Loucy (cell line): Measurements from ENCODE around the gene CCDC142.

ENCODE experiments used
- CTCF ChIP-seq: fragments of 200-600 bp; sonication (generic); conservative IDR thresholded peaks from 2 replicates; pipeline ENCODE4 v1.5.1; 2014; ENCODE audit warnings: mild to moderate bottlenecking, antibody characterized with exemption, low read length
- EZH2phosphoT487 ChIP-seq: fragments of 200-600 bp; IDR thresholded peaks from 2 replicates; pipeline ENCODE4 v1.6.1; 2018; ENCODE audit warnings: antibody characterized with exemption, mild to moderate bottlenecking, moderate library complexity, borderline replicate concordance

- TF ChIP-seq EZH2phosphoT487 = no peak
- no peak for TF ChIP-seq CTCF
These were observed 15.9 kb upstream of the CCDC142 start for GRCh38 chr2:74498500-74499266.
